PC-3 (cell line): ENCODE results near the gene STAM. TPM values are rescaled to one million over a fixed set of nuclear protein-coding genes. Genes with fewer than 3 reads are reported as not detected.

Experiments
- ATAC-seq: fragments of 200-7000 bp; cut with Tn5 transposase; 2 replicates; pipeline ENCODE4 v1.9.1; 2020; ENCODE audit warnings: mild to moderate bottlenecking, moderate library complexity
- BruUV-seq: library from RNA; stranded (reverse); fragments of 400-500 nt; replicated peaks from 2 replicates; lab custom pipeline; 2021; lab: Mats Ljungman, UMichigan
- CTCF ChIA-PET: fragments of 300-600 bp; sonication (Branson Sonifier 250); formaldehyde crosslinking; loops from one replicate; lab custom pipeline; 2022; ENCODE audit warnings: antibody characterized with exemption; lab: Charles Lee
- POLR2A ChIA-PET: fragments of 300-600 bp; sonication (Branson Sonifier 250); formaldehyde crosslinking; loops from one replicate; lab custom pipeline; 2022; ENCODE audit warnings: antibody characterized with exemption; ENCODE audit not compliant: unreplicated experiment; lab: Charles Lee
- DNase-seq: peaks from one replicate; pipeline ENCODE4 v3.0.0-alpha.2; 2015
- H2AFZ ChIP-seq: fragments of 300-600 bp; sonication (generic); 2 replicates; pipeline ENCODE4 v1.6.0; 2016; ENCODE audit warnings: antibody characterized with exemption, low read length
- H3F3A ChIP-seq: fragments of 300-600 bp; sonication (generic); one replicate; pipeline ENCODE4 v1.6.0; 2017; ENCODE audit warnings: antibody characterized with exemption, low read length, control low read depth, mild to moderate bottlenecking; ENCODE audit not compliant: unreplicated experiment
- H3K27ac ChIP-seq: fragments of 300-600 bp; sonication (generic); 2 replicates; pipeline ENCODE4 v1.5.1; 2016; ENCODE audit warnings: mild to moderate bottlenecking, low read length
- H3K27me3 ChIP-seq: fragments of 300-600 bp; sonication (generic); 2 replicates; pipeline ENCODE4 v1.6.1; 2016; ENCODE audit warnings: low read length, mixed read lengths
- H3K36me3 ChIP-seq: fragments of 300-600 bp; sonication (generic); 2 replicates; pipeline ENCODE4 v1.6.1; 2016; ENCODE audit warnings: low read depth, mixed run types, low read length, mixed read lengths
- H3K4me1 ChIP-seq: fragments of 300-600 bp; sonication (generic); 2 replicates; pipeline ENCODE4 v1.5.1; 2016; ENCODE audit warnings: low read length; ENCODE audit not compliant: insufficient read depth
- H3K4me2 ChIP-seq: fragments of 300-600 bp; sonication (generic); 2 replicates; pipeline ENCODE4 v1.6.0; 2016; ENCODE audit warnings: low read length
- H3K4me3 ChIP-seq: fragments of 300-600 bp; sonication (generic); 2 replicates; pipeline ENCODE4 v1.5.1; 2016; ENCODE audit warnings: mild to moderate bottlenecking, low read length, mixed read lengths
- H3K79me2 ChIP-seq: fragments of 300-600 bp; sonication (generic); 2 replicates; pipeline ENCODE4 v1.6.1; 2017; ENCODE audit warnings: low read length, mixed read lengths
- H3K9ac ChIP-seq: fragments of 300-600 bp; sonication (generic); 2 replicates; pipeline ENCODE4 v1.6.0; 2016; ENCODE audit warnings: mild to moderate bottlenecking, low read length
- H3K9me2 ChIP-seq: fragments of 300-600 bp; sonication (generic); replicated peaks from 2 replicates; pipeline ENCODE4 v1.6.1; 2016; ENCODE audit warnings: mixed run types, low read length, mixed read lengths
- H3K9me3 ChIP-seq: fragments of 300-600 bp; sonication (generic); 2 replicates; pipeline ENCODE4 v1.6.1; 2016; ENCODE audit warnings: low read length, mixed read lengths
- H4K20me1 ChIP-seq: fragments of 300-600 bp; sonication (generic); 2 replicates; pipeline ENCODE4 v1.6.1; 2016; ENCODE audit warnings: low read length, mixed read lengths
- CTCF ChIP-seq: fragments of 300-600 bp; sonication (generic); conservative IDR thresholded peaks from 2 replicates; pipeline ENCODE4 v1.5.1; 2017; ENCODE audit warnings: antibody characterized with exemption, low read depth, mild to moderate bottlenecking, low read length
- EZH2 ChIP-seq: fragments of 300-600 bp; sonication (generic); IDR thresholded peaks from one replicate; pipeline ENCODE4 v1.6.1; 2017; ENCODE audit warnings: antibody characterized with exemption, mild to moderate bottlenecking, low read length; ENCODE audit not compliant: unreplicated experiment
- EZH2phosphoT487 ChIP-seq: fragments of 300-600 bp; sonication (generic); IDR thresholded peaks from 2 replicates; pipeline ENCODE4 v1.6.1; 2018; ENCODE audit warnings: mild to moderate bottlenecking, antibody characterized with exemption, low read length, borderline replicate concordance
- intact Hi-C: fragments of 100-400 bp; cut with micrococcal nuclease; formaldehyde crosslinking; loops from 2 replicates; pipeline ENCODE4 v1.9.0; 2023
- total RNA-seq: library from RNA; depleted of rRNA; stranded (reverse); fragments of >200 nt; gene quantifications from 2 replicates; pipeline ENCODE4 v1.2.3, GENCODE V29; 2014

The STAM gene
- total RNA-seq, 1 experiment from 2014 or later: 7.8 TPM

GRCh38 chr10:17633353-17633752, 10.6 kb upstream of the STAM start:
- Histone ChIP-seq H3K4me3 (no peak overlapping the region), H3K79me2 (no peaks in the 10 kb centered on the region), H3K4me1 (no peaks in the 10 kb centered on the region), H3K4me2 (no peak overlapping the region), H3F3A (no peaks in the 10 kb centered on the region), H4K20me1 (no peaks in the 10 kb centered on the region), H3K36me3 (no peaks in the 10 kb centered on the region), H3K27ac (no peak overlapping the region), H2AFZ (no peak overlapping the region), H3K27me3 (no peaks in the 10 kb centered on the region), H3K9me3 (no peaks in the 10 kb centered on the region), H3K9me2 (no peaks in the 10 kb centered on the region), H3K9ac (no peak overlapping the region)
- TF ChIP-seq EZH2phosphoT487 (no peak), EZH2 (no peak), CTCF (no peak)
- ChIA-PET CTCF (no interaction called here), POLR2A (no interaction called here)
- DNase-seq (no peak), ATAC-seq (no peak)
- BruUV-seq: no TSS peak
- intact Hi-C loops: no loop called here

- no peaks in the 10 kb centered on the region for H3K9me2 ChIP-seq
- TF ChIP-seq CTCF: no peak
- no peak for TF ChIP-seq EZH2phosphoT487
- no peak for TF ChIP-seq EZH2
- ChIA-PET CTCF (no interaction called here), POLR2A (no interaction called here)
- H3K27ac ChIP-seq: no peak overlapping the region
- H3K4me3 ChIP-seq: no peak overlapping the region
- no peak overlapping the region for H2AFZ ChIP-seq
- H3K27me3 ChIP-seq: no peaks in the 10 kb centered on the region
- no peaks in the 10 kb centered on the region for H3F3A ChIP-seq
- intact Hi-C loops: no loop called here
- no peaks in the 10 kb centered on the region for H3K36me3 ChIP-seq
- H3K4me2 ChIP-seq: no peak overlapping the region
- no peak overlapping the region for H3K9ac ChIP-seq
- no peak for DNase-seq
- BruUV-seq: no TSS peak
- peaks cover 14% of the 10 kb centered on the region for H3K79me2 ChIP-seq
- H4K20me1 ChIP-seq: no peaks in the 10 kb centered on the region
- H3K9me3 ChIP-seq: no peaks in the 10 kb centered on the region
- no peak for ATAC-seq
- H3K4me1 ChIP-seq: peaks cover 8% of the 10 kb centered on the region; the same call in 1 of the 2 replicates
Measured at GRCh38 chr10:17637869-17638268, 6.1 kb upstream of the STAM start.

- BruUV-seq: no TSS peak
- Histone ChIP-seq H4K20me1 (no peaks in the 10 kb centered on the region), H3K36me3 (no peaks in the 10 kb centered on the region), H3K4me1 (peaks cover 10% of the 10 kb centered on the region; the same call in 1 of the 2 replicates), H3F3A (no peaks in the 10 kb centered on the region), H3K4me3 (no peak overlapping the region), H2AFZ (no peak overlapping the region), H3K4me2 (no peak overlapping the region), H3K79me2 (peaks cover 36% of the 10 kb centered on the region), H3K27me3 (no peaks in the 10 kb centered on the region), H3K9me3 (no peaks in the 10 kb centered on the region), H3K9me2 (no peaks in the 10 kb centered on the region), H3K27ac (no peak overlapping the region), H3K9ac (no peak overlapping the region)
- ATAC-seq: no peak
- intact Hi-C loops: loop anchor here (10.0 kb wide), 1 partner anchor 64 kb away; no protein-coding TSS in a partner anchor
- CTCF ChIA-PET: no interaction called here
- TF ChIP-seq EZH2 (no peak), CTCF (no peak), EZH2phosphoT487 (no peak)
- POLR2A ChIA-PET: no interaction called here
- no peak for DNase-seq
Measured at GRCh38 chr10:17640331-17640816, 3.6 kb upstream of the STAM start.
